MM.1S (cell line): ENCODE measurements around the gene LAYN.

Experiments
- DNase-seq: peaks from one replicate; pipeline ENCODE4 v3.0.0-alpha.2; 2015
- H2AFZ ChIP-seq: fragments of 300-600 bp; sonication (generic); 2 replicates; pipeline ENCODE4 v1.6.0; 2016; ENCODE audit warnings: antibody characterized with exemption, low read length
- H3F3A ChIP-seq: fragments of 300-600 bp; sonication (generic); 2 replicates; pipeline ENCODE4 v1.6.1; 2016; ENCODE audit warnings: mild to moderate bottlenecking, antibody characterized with exemption, low read length, moderate library complexity, mixed read lengths; ENCODE audit not compliant: insufficient read depth
- H3K27ac ChIP-seq: fragments of 300-600 bp; sonication (generic); 2 replicates; pipeline ENCODE4 v1.5.1; 2016; ENCODE audit warnings: mild to moderate bottlenecking, low read length
- H3K27me3 ChIP-seq: fragments of 300-600 bp; sonication (generic); replicated peaks from 2 replicates; pipeline ENCODE4 v1.6.0; 2016; ENCODE audit warnings: low read length; ENCODE audit not compliant: insufficient read depth
- H3K36me3 ChIP-seq: fragments of 300-600 bp; sonication (generic); replicated peaks from 2 replicates; pipeline ENCODE4 v1.6.1; 2016; ENCODE audit warnings: mild to moderate bottlenecking, low read length, mixed read lengths; ENCODE audit not compliant: insufficient read depth
- H3K4me1 ChIP-seq: fragments of 300-600 bp; sonication (generic); 2 replicates; pipeline ENCODE4 v1.6.1; 2016; ENCODE audit warnings: low read length, mixed read lengths
- H3K4me2 ChIP-seq: fragments of 300-600 bp; sonication (generic); 2 replicates; pipeline ENCODE4 v1.6.0; 2016; ENCODE audit warnings: low read depth, low read length
- H3K4me3 ChIP-seq: fragments of 300-600 bp; sonication (generic); 2 replicates; pipeline ENCODE4 v1.5.1; 2016; ENCODE audit warnings: low read length, mixed read lengths
- H3K79me2 ChIP-seq: fragments of 300-600 bp; sonication (generic); 2 replicates; pipeline ENCODE4 v1.6.1; 2016; ENCODE audit warnings: mixed run types, low read length, mixed read lengths
- H3K9ac ChIP-seq: fragments of 300-600 bp; sonication (generic); 2 replicates; pipeline ENCODE4 v1.6.1; 2016; ENCODE audit warnings: low read length, mixed read lengths
- H3K9me2 ChIP-seq: fragments of 300-600 bp; sonication (generic); replicated peaks from 2 replicates; pipeline ENCODE4 v1.6.1; 2016; ENCODE audit warnings: mild to moderate bottlenecking, low read length, mixed read lengths; ENCODE audit not compliant: insufficient read depth
- H3K9me3 ChIP-seq: fragments of 300-600 bp; sonication (generic); replicated peaks from 2 replicates; pipeline ENCODE4 v1.6.1; 2016; ENCODE audit warnings: mild to moderate bottlenecking, low read length, mixed read lengths; ENCODE audit not compliant: insufficient read depth
- H4K20me1 ChIP-seq: fragments of 300-600 bp; sonication (generic); 2 replicates; pipeline ENCODE4 v1.6.1; 2016; ENCODE audit warnings: mild to moderate bottlenecking, low read length, moderate library complexity, mixed read lengths; ENCODE audit not compliant: insufficient read depth
- CTCF ChIP-seq: fragments of 300-600 bp; sonication (generic); IDR thresholded peaks from 2 replicates; pipeline ENCODE4 v1.5.1; 2016; ENCODE audit warnings: antibody characterized with exemption, low read length, mixed read lengths
- EZH2 ChIP-seq: fragments of 300-600 bp; sonication (generic); optimal IDR thresholded peaks from 2 replicates; pipeline ENCODE3; 2017; ENCODE audit warnings: low read depth, mild to moderate bottlenecking, antibody characterized with exemption, low read length, mixed read lengths
- EZH2phosphoT487 ChIP-seq: fragments of 300-600 bp; sonication (generic); IDR thresholded peaks from 2 replicates; pipeline ENCODE4 v1.6.1; 2018; ENCODE audit warnings: antibody characterized with exemption, low read length

The LAYN gene

DNA sequence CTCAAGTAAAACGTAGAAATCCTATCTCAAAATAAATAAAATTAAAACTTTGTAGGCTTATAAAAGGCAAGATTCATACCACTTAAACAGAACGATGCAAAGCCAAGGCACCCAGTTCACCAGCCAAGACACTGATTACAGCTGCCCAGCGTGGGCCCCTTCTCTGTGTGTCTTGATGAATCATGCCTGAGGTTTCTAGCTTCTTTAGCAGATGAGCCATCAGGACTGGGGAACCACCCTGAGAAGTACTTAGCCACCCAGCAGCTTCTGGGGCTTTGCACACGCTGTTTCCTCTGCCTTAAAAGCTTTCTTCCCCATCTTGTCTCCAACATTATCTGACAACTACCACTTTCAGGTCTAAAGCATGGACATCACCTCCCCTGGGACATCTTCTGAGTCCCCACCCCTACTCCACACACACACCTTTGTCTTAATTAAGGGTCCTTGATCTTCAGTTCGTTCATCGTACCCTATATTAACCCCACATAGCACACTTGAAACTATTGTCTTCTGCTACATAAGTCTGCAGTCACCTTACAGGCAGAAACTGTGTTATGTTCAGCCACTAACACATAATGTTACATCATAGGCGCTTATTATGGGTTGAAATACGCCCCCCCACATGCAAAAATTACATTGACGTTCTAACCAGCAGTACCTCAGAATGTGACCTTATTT, 8.7 kb upstream of the LAYN start:
- H3K4me1 ChIP-seq: peaks cover 26% of the 10 kb centered on the region
- peak; percentile 91 for DNase-seq
- H3F3A ChIP-seq: peaks cover 24% of the 10 kb centered on the region
- peak overlapping the region; percentile 39; the same call in 1 of the 2 replicates for H3K9ac ChIP-seq
- peak overlapping the region; percentile 23; the same call in 1 of the 2 replicates for H3K4me3 ChIP-seq
- H3K9me3 ChIP-seq: no peaks in the 10 kb centered on the region
- no peak for TF ChIP-seq EZH2phosphoT487
- no peak for TF ChIP-seq EZH2
- TF ChIP-seq CTCF: no peak
- H3K79me2 ChIP-seq: no peaks in the 10 kb centered on the region
- H3K36me3 ChIP-seq: no peaks in the 10 kb centered on the region
- no peaks in the 10 kb centered on the region for H4K20me1 ChIP-seq
- peak overlapping the region; percentile 55 for H3K4me2 ChIP-seq
- H3K9me2 ChIP-seq: no peaks in the 10 kb centered on the region
- peak overlapping the region; percentile 88 for H3K27ac ChIP-seq
- peak overlapping the region; percentile 51 for H2AFZ ChIP-seq
- H3K27me3 ChIP-seq: no peaks in the 10 kb centered on the region

- Histone ChIP-seq H3K4me1 (peaks cover 22% of the 10 kb centered on the region), H3K4me2 (peak overlapping the region; percentile 55), H3K27ac (peak overlapping the region; percentile 88), H3K9me3 (no peaks in the 10 kb centered on the region), H3K9ac (peak overlapping the region; percentile 39; the same call in 1 of the 2 replicates), H4K20me1 (no peaks in the 10 kb centered on the region), H3K9me2 (no peaks in the 10 kb centered on the region), H2AFZ (peak overlapping the region; percentile 51; the same call in 1 of the 2 replicates), H3K79me2 (no peaks in the 10 kb centered on the region), H3K36me3 (no peaks in the 10 kb centered on the region), H3K27me3 (no peaks in the 10 kb centered on the region), H3F3A (peaks cover 24% of the 10 kb centered on the region), H3K4me3 (peak overlapping the region; percentile 23; the same call in 1 of the 2 replicates)
- DNase-seq: peak; percentile 89
- no peak for TF ChIP-seq EZH2phosphoT487
- TF ChIP-seq CTCF: no peak
- no peak for TF ChIP-seq EZH2
These were observed 8.2 kb upstream of the LAYN start for GRCh38 chr11:111532365-111532709.

- no peak overlapping the region for H3K27ac ChIP-seq
- H2AFZ ChIP-seq: no peak overlapping the region
- no peaks in the 10 kb centered on the region for H4K20me1 ChIP-seq
- TF ChIP-seq EZH2 (no peak), CTCF (no peak)
- no peaks in the 10 kb centered on the region for H3K9me2 ChIP-seq
- no peaks in the 10 kb centered on the region for H3K27me3 ChIP-seq
- H3F3A ChIP-seq: peaks cover 24% of the 10 kb centered on the region
- DNase-seq: no peak
- no peak overlapping the region for H3K4me2 ChIP-seq
- no peak overlapping the region for H3K4me3 ChIP-seq
- peaks cover 34% of the 10 kb centered on the region for H3K4me1 ChIP-seq
- no peaks in the 10 kb centered on the region for H3K9me3 ChIP-seq
- H3K36me3 ChIP-seq: no peaks in the 10 kb centered on the region
- no peaks in the 10 kb centered on the region for H3K79me2 ChIP-seq
- no peak overlapping the region for H3K9ac ChIP-seq
These were observed 5.2 kb upstream of the LAYN start for GRCh38 chr11:111535281-111535680.
